NCI-H2029 (cell line): ENCODE measurements around the gene CAMK1G.

Source experiments
- DNase-seq: peaks from one replicate; lab custom pipeline; 2025; lab: John Stamatoyannopoulos, UW

The CAMK1G gene

GRCh38 chr1:209565759-209566678 is 17.5 kb upstream of the CAMK1G start:
- DNase-seq: peak; percentile 54

- no peak for DNase-seq
Measured at GRCh38 chr1:209567698-209568175, 15.8 kb upstream of the CAMK1G start.

DNA sequence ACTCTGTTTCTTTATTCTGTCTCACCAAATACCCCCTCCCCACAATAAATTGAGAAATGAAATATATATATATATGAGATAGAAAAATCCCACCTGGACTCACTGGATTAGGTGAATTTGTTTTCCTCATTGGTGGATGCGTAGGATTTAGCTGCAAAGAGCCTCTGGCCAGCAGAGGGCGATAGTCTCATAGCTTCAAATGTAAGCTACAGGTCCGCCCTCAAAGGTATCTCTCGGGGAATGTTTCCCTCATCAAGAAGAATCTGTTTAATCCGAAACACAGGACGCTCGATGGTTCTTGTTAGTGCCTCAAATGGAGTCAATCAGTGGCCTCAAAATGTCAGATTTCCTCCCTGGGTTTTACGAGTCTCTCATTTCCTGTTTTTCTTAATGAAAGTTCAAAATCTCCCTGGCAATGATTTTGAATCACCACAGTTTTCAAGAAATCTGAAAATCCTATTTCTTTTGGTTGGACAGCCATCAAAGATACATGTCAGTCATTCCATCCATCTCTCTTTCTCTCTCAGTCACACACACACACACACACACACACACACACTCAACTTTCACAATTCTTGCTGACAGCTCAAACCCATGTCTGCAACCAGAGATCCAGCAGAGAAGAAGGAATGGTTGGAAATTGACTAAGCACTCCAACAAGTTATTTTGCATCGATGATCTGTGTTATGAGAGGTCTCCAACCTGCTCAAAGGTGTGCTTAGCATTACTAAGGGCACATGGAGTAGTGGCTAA is 13.9 kb upstream of the CAMK1G start:
- DNase-seq: peak; percentile 61

DNA sequence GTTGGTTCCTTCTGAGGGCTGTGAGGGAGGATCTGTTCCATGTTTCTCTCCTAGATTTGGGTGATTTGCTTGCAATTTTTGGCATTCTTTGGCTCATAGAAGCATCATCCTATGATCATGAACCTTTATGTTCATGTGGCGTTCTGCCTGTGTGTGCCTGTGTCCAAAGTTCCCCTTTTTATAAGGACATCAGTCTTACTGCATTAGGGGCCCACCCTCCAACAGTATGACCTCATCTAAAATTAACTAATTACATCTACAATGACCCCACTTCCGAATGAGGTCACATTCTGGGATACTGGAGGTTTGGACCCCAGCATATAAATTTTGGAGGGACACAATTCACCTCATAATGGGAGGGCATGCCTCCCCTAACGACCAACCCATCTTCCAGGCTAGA is 12.8 kb upstream of the CAMK1G start:
- no peak for DNase-seq

DNA sequence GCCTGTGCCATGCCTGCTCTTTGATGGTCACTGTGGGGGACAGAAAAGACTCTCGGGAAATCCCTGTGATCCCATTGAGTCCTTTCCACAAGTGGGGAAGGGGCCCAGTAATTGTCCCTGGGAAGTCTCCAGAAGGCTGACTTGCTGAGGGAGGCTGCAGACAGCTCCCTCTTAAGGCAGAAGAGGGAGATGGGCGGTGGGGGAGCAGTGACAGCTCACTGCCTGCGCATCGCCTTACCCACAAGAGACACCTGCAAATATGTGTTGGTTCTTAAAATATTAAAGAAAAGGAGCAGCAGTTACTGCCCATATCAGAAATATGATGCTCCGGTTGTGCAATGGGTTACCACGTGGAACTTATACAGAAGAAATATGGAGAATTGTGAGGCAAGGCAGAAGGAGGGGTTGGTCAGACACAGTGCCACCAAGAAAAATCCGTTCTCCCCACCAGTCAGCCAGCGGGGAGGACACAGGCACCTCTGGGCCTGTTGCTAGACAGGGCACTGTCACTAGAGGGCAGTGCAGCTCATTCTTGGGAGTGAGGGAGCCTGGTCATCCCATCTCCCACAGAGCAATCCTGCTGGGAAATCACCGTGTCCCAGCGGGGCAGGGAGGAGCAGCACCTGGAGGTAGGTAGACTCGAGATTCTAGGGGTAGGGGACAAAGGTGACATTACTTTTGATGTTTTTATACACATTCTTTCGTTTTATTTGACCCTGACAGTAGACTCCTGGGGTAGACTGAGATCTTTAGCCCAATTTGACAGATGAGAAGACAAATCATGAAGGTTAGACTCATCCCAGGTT is 6.9 kb upstream of the CAMK1G start:
- peak; percentile 47 for DNase-seq

DNA sequence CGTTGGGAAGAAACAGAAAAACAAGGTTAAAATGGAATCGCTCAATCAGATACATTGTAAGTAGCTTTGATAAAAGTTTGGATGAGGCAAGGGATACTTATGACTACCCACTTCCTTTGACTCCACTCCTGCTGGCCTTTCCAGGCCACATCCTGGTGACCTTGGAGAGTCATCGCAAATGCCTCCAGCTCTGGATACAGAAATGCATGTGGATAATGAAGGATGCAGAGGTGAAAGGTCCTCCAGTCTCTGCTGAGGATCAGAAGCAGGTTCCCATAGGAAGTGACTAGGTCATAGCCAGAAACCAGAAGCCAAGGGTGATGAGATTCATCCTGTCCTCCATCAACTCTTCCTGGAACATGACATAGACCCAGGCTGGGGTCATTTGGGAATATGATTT is 6.2 kb upstream of the CAMK1G start:
- DNase-seq: no peak

DNA sequence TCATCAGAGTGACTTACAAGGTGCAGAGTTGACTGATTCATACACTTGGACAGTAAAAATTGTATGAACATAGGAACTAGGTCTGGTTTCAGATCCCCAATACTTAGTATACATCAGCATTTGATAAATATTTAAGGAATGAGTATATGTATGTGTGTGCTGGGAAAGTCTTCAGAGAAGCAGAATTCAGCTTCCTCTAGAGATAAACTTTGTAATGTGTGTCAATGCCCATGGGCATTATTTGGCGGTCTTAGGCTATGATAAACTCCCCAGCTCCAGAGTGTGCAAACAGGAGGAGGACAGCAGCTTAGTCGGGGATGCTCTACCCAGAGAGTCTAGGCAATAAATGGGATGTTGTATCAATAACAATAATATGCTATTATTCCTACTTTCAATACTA is 2.9 kb upstream of the CAMK1G start:
- no peak for DNase-seq

GRCh38 chr1:209584231-209584672 is 738 bp downstream of the CAMK1G start:
- DNase-seq: no peak

- no peak for DNase-seq
Measured at GRCh38 chr1:209585197-209585596, 1.7 kb downstream of the CAMK1G start.

DNA sequence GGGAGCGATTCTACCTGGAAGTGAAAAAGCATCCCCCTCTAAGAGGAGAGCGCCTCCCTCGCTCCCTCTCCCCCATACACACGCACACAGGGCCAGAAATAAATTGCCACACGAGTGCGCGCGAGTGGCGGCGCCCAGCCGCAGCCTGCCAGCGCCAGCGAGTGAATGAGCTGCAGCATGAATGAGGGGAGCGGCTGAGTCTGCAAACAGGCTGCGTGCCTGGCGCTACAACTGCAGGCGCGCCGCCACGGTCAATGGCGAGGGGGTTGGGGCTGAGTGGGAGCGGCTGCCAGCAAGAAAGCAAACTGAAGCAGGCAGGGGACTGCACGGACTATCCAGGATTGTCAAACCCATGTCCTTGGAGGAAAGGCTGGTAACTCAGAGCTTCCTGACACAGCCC is 2.2 kb downstream of the CAMK1G start:
- peak; percentile 26 for DNase-seq

- DNase-seq: no peak
Measured at GRCh38 chr1:209586221-209586740, 2.8 kb downstream of the CAMK1G start.

GRCh38 chr1:209587789-209588188 is 4.3 kb downstream of the CAMK1G start:
- DNase-seq: no peak

- DNase-seq: no peak
Measured at GRCh38 chr1:209589440-209589839, 5.9 kb downstream of the CAMK1G start.

DNA sequence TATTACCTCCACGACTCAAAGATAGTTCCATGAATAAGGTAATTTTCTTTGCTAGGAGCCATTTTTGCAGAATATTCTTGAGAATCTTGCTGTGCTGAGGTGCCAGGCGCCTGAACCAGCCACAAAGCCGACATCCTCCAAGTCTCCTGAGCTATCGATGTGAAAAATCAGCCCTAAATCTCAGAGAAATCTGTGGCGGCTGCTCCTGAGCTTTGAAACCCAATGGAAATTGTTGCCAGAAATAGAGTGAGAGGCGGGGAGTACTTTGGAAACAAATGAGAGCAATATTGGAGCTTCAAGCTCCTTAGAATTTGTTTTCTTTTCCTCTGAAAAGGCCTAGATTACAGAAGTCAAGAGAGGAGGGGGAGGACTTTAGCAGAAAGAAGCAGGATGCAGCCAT is 6.3 kb downstream of the CAMK1G start:
- DNase-seq: no peak

DNA sequence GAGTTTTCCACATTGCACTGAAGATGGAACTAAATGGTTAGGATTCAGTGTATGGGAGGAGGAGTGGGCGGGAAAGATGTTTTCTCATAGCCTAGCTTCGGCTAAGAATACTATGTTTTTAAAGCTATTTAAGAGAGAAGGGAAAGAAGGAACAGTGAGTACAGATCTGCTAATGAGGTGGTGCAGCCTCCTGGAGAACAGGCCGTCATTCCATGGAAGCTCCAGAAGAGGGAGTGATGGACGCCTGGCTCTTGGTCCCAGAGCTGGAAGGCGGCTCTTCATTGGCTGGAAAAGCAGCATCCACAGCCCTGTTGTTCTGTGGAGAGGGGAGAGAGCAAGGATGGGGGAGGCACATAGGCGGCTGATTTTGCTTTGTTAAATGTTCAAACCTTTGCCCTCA is 6.9 kb downstream of the CAMK1G start:
- DNase-seq: no peak

DNA sequence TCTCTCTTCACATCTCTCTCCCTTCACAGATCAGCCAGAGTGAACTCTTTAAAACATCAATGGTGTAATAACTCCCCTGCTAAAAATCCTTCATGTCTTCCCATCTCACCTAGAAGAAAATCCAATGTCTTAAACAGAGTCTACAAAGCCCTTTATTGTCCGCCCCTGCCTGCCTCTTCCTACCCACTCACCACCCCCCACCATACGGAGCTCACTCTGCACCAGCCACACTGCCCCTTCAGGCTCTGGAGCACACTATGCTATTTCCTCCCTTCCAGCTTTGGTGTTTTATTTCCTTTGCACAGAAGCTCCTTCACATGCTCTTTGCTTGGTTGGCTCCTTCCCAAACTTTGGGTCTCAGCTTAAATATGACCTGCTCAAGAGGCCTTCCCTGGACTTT is 10.2 kb downstream of the CAMK1G start:
- DNase-seq: no peak

DNA sequence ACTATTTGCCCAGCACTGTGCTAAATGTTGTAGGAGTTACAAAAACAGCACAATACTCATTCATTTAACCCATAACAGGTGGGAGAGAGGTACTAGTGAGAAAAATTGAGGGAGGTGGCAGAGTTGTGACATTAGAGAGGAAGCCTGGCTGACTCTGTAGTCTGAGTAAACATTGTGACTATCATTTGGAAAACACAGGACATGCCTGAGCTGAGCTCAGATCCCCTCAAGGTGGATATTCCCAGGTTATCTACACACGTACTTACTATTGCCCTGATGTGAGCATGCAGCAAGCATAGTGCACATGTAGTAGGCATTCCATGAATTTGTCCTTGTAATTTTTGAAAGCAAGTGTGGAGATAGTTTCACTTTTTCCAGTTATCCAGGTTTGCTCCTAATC is 10.9 kb downstream of the CAMK1G start:
- DNase-seq: no peak

GRCh38 chr1:209595028-209595427 is 11.5 kb downstream of the CAMK1G start:
- DNase-seq: no peak

- DNase-seq: no peak
Measured at GRCh38 chr1:209595599-209596285, 12.2 kb downstream of the CAMK1G start.

GRCh38 chr1:209597499-209597898 is 14.0 kb downstream of the CAMK1G start:
- no peak for DNase-seq

DNA sequence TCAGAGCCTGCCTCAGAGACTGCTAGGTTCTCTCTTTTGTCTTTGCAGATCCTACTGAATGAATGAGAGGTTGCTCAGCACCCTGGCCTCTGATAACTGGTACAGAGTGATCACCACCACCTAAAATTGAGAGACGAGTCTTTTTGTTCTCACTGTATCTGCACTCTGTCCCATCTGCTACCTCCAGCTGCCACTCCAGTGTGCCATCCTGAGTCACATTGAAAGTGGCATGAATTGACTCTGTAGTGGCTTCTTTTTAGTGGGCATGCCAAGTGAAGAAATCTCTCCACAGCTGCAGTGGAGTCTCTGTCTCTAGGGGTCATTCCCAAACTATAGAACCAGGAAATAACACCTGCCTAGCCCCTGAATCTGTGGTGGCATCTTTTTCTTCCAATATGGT is 14.7 kb downstream of the CAMK1G start:
- DNase-seq: no peak
